HG03342 (cell line): ENCODE measurements around the gene HOTAIR.

Experiments
- ATAC-seq: cut with Tn5 transposase; IDR thresholded peaks from one replicate; pipeline ENCODE4 v1.9.1; 2021; ENCODE audit warnings: mild to moderate bottlenecking, moderate library complexity; ENCODE audit not compliant: unreplicated experiment

Gene HOTAIR

GRCh38 chr12:54000116-54001114, 25.7 kb upstream of the HOTAIR start, which contains the start of gene HOXC9:
Gene HOXC9 (plus strand): TSS chr12:54000161. CDS start chr12:54000189, 28 bp downstream.
- ATAC-seq: no peak

GRCh38 chr12:53999559-54000115, 24.9 kb upstream of the HOTAIR start:
- ATAC-seq: no peak

- ATAC-seq: no peak
These were observed 24.1 kb upstream of the HOTAIR start for GRCh38 chr12:53998900-53999236.

- no peak for ATAC-seq
These were observed 23.6 kb upstream of the HOTAIR start for GRCh38 chr12:53998110-53998899.

GRCh38 chr12:53997204-53998109, 22.7 kb upstream of the HOTAIR start:
- ATAC-seq: no peak

- ATAC-seq: no peak
These were observed 21.8 kb upstream of the HOTAIR start for GRCh38 chr12:53996240-53997203.

GRCh38 chr12:53995378-53996239, 20.9 kb upstream of the HOTAIR start:
- no peak for ATAC-seq

GRCh38 chr12:53995002-53995377, 20.2 kb upstream of the HOTAIR start:
- ATAC-seq: no peak

- ATAC-seq: no peak
These were observed 19.7 kb upstream of the HOTAIR start for GRCh38 chr12:53994264-53995001.

GRCh38 chr12:53994009-53994263, 19.2 kb upstream of the HOTAIR start:
- ATAC-seq: no peak

- no peak for ATAC-seq
These were observed 18.6 kb upstream of the HOTAIR start for GRCh38 chr12:53993162-53994008.

- ATAC-seq: no peak
These were observed 17.7 kb upstream of the HOTAIR start for GRCh38 chr12:53992377-53992889.

- no peak for ATAC-seq
These were observed 16.3 kb upstream of the HOTAIR start for GRCh38 chr12:53991077-53991460.

- ATAC-seq: no peak
These were observed 15.7 kb upstream of the HOTAIR start for GRCh38 chr12:53990311-53991076.

- ATAC-seq: no peak
These were observed 14.7 kb upstream of the HOTAIR start for GRCh38 chr12:53989227-53990113.
